GM12891 (cell line): Measurements from ENCODE around the gene TERC. TPM values are rescaled to one million over a fixed set of nuclear protein-coding genes. Genes with fewer than 3 reads are reported as not detected.

Experiments
- DNase-seq: peaks from one replicate; pipeline ENCODE4 v3.0.0; 2011; ENCODE audit warnings: low spot score; ENCODE audit not compliant: insufficient read length
- FAIRE-seq: peaks from 2 replicates; lab custom pipeline; 2011; peaks lifted over from hg19 to GRCh38; lab: Jason Lieb, UNC
- PAX5 ChIP-seq: IDR thresholded peaks from 2 replicates; pipeline ENCODE4 v1.6.1; 2011; ENCODE audit warnings: low read length, moderate library complexity, mild to moderate bottlenecking; ENCODE audit not compliant: insufficient read depth, severe bottlenecking
- POLR2A ChIP-seq: IDR thresholded peaks from 2 replicates; pipeline ENCODE4 v1.6.1; 2011; ENCODE audit warnings: low read depth, low read length, control low read depth
- POLR2AphosphoS5 ChIP-seq: IDR thresholded peaks from 2 replicates; pipeline ENCODE4 v1.6.1; 2011; ENCODE audit warnings: low read depth, low read length, control low read depth
- POU2F2 ChIP-seq: IDR thresholded peaks from 2 replicates; pipeline ENCODE4 v1.6.1; 2011; ENCODE audit warnings: low read depth, mild to moderate bottlenecking, control low read depth, low read length, moderate library complexity
- SPI1 ChIP-seq: IDR thresholded peaks from 2 replicates; pipeline ENCODE4 v1.6.1; 2011; ENCODE audit warnings: low read depth, low read length, control low read depth
- TAF1 ChIP-seq: IDR thresholded peaks from 2 replicates; pipeline ENCODE4 v1.6.1; 2011; ENCODE audit warnings: low read depth, low read length, control low read depth
- polyA plus RNA-seq: library from polyadenylated mRNA; unstranded; fragments of >200 nt; gene quantifications from one replicate; pipeline ENCODE4 v1.2.1, GENCODE V29; 2012; ENCODE audit warnings: low read depth, missing spikeins, inconsistent platforms; ENCODE audit not compliant: missing spikeins

Gene TERC
- not detected for polyA plus RNA-seq

DNA sequence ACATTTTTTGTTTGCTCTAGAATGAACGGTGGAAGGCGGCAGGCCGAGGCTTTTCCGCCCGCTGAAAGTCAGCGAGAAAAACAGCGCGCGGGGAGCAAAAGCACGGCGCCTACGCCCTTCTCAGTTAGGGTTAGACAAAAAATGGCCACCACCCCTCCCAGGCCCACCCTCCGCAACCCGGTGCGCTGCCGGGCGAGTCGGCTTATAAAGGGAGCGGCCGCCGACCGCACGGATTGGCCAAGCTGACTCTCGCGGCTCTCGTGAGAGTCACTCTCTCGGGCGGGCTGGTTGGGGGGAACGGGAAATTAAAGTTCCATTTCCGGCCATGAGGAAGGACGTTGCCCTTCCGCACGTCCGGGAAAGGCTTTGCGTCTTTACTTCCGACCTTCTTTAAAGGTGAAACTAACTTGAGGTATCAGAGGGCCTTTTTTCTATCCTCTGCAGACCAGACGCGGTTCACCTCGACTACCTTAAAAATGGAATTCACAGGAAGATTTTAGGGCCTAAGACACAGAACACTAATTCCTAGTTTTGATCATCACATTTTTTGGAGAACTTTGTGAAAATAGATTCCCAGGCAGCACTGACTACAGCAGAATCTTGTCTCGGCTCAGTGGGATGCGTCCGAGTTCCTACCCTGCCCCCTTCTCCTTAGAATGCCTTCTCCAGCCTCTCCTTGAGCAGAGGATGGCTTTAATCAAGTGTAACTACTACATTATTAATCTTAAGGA lies at the start of gene TERC:
Gene TERC, minus strand, starts transcription at position 179 of the 731 bp plus-strand sequence.
- DNase-seq, result peak; percentile 56
- TF ChIP-seq PAX5 (no peak), POLR2AphosphoS5 (peak; percentile 88), TAF1 (peak; percentile 54; the same call in 1 of the 2 replicates), POU2F2 (peak; percentile 73), POLR2A (peak; percentile 87), SPI1 (0 out of 2 replicates have a peak, but pooled peaks have one; percentile 15)
- peak; percentile 80 for FAIRE-seq

GRCh38 chr3:169813757-169814517 lies 49.1 kb upstream of the TERC start:
- FAIRE-seq (no peak), DNase-seq (peak; percentile 31)
- TF ChIP-seq POLR2A, result peak; percentile 80; the same call in 1 of the 2 replicates
- TF ChIP-seq SPI1, result no peak
- peak; percentile 64 for TF ChIP-seq PAX5
- TF ChIP-seq TAF1, result peak; percentile 59; the same call in 1 of the 2 replicates
- TF ChIP-seq POU2F2, result peak; percentile 82; the same call in 1 of the 2 replicates
- TF ChIP-seq POLR2AphosphoS5, result peak; percentile 72

DNA sequence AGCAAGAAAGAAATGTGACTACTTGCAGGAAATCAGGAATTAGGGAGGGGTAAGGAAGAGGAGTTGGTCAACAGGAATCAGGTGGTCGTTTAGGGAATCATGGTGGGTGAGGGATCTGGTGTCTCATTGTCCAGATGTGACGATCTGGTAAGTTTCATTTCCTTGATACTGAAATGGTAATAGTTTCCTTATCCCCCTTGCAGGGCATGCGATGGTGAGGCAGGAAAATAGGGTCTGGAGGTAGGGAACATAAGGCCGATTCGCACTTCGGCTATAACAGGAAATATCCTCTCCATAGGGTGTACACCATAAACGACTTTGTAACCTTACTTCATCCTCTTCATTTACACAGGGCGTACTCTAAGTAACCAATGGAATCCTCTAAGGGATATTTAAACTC lies 48.4 kb upstream of the TERC start:
- FAIRE-seq (no peak), DNase-seq (no peak)
- TF ChIP-seq PAX5 (no peak), POU2F2 (no peak), POLR2A (no peak), TAF1 (no peak), SPI1 (no peak)

DNA sequence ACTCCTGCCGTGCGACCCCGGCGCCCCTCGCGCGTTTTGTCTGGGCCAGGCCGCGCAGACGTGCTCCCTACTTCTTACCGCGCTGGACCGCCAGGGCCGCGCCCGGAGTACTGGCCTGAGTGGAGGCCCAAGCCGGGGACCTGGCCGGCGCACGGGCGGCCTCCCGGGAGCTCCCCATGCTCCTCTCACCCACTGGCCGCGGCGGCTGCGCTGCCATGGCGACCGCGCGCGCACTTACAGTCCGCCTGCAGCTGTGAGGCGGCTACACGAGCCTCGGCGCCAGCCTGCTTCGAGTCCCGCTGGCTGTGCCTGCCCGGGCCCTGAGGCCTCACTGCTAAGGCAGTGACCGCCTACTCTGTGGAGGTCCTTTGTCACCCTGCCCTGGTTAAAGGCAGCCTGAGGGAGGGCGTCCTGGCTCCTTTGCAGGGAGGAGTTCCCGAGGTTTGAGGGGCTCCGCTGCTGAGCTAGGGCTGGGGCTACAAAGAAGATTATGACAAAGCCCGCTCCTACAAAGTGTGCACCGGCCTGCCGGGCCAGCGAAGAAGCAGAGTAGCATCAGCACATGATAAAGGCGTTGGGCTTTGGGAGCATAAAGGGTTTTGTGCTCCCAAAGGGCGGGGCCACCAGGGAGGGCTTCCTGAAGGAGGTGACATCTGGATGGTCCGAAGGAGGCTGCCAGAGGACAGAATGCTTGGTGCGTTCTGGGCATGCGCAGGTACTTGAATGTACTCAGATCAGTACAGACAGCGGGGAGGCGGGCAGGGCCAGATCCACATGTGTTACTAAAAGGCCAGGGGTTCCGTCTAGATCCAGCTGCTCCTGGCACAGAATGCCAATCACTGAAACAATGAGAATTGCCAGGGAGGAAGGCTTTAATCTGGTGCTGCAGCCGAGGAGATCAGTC lies 47.7 kb upstream of the TERC start, which contains the start of the genes LRRC34 and LRRIQ4:
Gene LRRC34, minus strand, starts transcription at position 573 of the 904 bp plus-strand sequence. Its CDS starts 356 bp downstream, at position 217.
Gene LRRIQ4, plus strand, starts transcription at position 539 of the 904 bp plus-strand sequence. CDS start 9,052 bp downstream, outside the sequence.
- FAIRE-seq, result peak; percentile 98
- peak; percentile 49 for DNase-seq
- peak; percentile 32; the same call in 1 of the 2 replicates for TF ChIP-seq TAF1
- no peak for TF ChIP-seq POLR2A

DNA sequence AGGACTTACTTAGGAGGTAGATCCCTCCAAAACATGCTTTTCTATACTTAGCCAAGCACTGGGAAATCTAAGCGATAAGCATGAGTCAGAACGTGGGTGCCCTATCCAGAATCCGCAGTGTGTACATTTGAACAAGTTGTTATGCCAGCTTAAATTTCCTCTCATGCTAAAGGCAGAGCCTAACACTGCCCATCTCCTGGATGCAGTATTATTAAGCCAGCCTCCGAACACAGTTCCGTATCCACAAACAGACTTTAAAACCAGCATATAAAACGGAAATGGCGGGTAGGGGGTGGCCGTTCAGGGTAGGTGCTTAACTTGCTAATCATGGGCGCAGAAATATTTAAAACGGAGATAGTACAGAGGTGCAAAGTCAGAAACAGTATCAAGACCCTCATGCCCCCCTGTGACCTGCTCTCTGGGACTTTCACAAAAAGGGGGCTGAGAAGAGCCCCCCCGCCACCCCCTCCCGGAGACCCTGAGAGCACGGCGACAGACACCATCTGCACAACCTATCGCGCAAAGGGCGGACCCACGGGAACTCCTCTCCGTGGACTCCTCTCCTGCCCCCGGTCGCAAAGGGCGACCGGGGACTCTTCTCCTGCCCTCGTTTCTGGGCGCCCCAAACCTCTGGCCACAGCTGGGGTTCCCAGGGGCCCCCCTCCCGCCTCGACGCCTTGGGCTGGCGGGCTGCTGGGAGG lies 46.9 kb upstream of the TERC start:
- TF ChIP-seq POLR2AphosphoS5 (0 out of 2 replicates have a peak, but pooled peaks have one; percentile 10), PAX5 (no peak), POLR2A (no peak), POU2F2 (no peak), SPI1 (peak; percentile 46; the same call in 1 of the 2 replicates), TAF1 (peak; percentile 13; the same call in 1 of the 2 replicates)
- no peak for FAIRE-seq
- DNase-seq, result no peak

DNA sequence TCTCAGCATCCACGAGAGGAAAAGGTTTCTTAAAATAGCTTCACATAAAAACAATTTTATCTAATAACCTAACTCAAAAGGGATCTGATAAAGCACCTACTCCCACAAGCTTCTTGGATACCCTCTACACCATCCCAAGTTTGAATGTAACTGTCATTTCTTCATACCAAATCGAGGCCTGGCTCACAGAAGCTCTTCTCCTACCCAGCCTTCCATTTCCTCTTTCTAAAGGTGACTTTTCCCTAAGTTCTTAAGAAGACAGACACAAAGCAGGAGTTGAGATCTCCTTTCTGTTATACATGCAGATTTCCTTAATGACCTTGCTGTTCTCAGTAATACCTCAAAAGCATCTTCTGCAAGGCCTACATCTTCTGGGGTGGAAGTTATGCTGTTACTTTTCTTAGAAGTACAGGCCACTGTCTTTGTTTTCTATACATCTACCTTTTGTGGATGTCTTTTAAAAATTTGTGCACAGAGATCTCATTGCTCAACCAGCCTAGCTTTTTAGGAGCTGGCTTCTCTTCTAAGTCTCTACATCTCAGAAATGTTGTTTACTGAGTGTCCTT lies 44.5 kb upstream of the TERC start:
- DNase-seq (no peak), FAIRE-seq (no peak)
- TF ChIP-seq TAF1, result no peak
- TF ChIP-seq POLR2A, result no peak
- peak; percentile 54 for TF ChIP-seq SPI1
- TF ChIP-seq POLR2AphosphoS5, result no peak

GRCh38 chr3:169804681-169805080 lies 39.8 kb upstream of the TERC start:
- no peak for TF ChIP-seq PAX5
- no peak for TF ChIP-seq POLR2A
- no peak for TF ChIP-seq POU2F2
- TF ChIP-seq POLR2AphosphoS5, result no peak
- TF ChIP-seq SPI1, result no peak
- no peak for TF ChIP-seq TAF1
- no peak for DNase-seq
- no peak for FAIRE-seq

- TF ChIP-seq POU2F2, result no peak
- no peak for TF ChIP-seq PAX5
- TF ChIP-seq SPI1, result no peak
- no peak for TF ChIP-seq POLR2A
- TF ChIP-seq TAF1, result no peak
- no peak for TF ChIP-seq POLR2AphosphoS5
- FAIRE-seq (no peak), DNase-seq (no peak)
These were observed 27.5 kb upstream of the TERC start for GRCh38 chr3:169792359-169792758.
